NK-92 (cell line): ENCODE results near the gene DDX56.
A peak's percentile ranks its signal among the peaks of the same experiment; 100 is the strongest.

Source experiments
- DNase-seq: peaks from one replicate; lab custom pipeline; 2025; ENCODE audit not compliant: unreplicated experiment; lab: John Stamatoyannopoulos, UW

Gene DDX56, protein sequence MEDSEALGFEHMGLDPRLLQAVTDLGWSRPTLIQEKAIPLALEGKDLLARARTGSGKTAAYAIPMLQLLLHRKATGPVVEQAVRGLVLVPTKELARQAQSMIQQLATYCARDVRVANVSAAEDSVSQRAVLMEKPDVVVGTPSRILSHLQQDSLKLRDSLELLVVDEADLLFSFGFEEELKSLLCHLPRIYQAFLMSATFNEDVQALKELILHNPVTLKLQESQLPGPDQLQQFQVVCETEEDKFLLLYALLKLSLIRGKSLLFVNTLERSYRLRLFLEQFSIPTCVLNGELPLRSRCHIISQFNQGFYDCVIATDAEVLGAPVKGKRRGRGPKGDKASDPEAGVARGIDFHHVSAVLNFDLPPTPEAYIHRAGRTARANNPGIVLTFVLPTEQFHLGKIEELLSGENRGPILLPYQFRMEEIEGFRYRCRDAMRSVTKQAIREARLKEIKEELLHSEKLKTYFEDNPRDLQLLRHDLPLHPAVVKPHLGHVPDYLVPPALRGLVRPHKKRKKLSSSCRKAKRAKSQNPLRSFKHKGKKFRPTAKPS

DNA sequence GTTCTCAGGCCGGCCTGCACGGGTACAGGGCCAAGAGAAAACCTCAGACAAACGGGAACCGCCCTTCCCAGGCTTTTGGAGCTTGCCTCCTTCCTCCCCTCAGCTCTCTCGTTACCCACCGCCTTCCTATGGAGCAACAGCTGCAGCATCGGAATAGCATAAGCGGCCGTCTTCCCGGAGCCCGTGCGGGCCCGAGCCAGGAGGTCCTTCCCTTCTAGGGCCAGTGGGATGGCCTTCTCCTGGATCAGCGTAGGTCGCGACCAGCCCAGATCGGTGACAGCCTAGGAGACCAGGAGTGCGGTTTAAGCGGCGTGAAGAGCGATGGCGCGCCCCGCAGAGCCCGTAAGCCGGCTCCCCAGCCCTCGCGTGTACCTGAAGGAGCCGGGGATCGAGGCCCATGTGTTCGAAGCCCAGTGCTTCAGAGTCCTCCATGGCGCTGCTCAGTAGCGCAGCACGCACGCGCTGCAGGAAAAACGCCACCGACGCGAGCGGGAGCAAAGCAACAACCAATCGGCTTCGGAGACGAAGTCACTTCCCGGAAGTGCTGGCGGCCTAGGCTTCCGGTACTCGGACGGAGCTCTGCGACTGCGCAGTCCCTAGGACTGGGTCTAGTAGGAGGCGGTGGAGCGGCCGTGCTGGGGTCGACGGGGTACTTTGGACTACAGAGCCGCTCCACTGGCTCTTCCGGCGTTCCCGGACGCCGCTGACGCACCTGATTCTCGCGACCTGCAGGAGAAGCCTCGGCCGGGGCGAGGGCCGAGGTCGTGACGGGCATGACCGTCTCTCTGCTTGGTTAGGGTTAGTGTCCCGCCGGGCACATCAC, at the start of gene DDX56:
Gene DDX56 (minus strand): TSS at position 445 of the 823 bp plus-strand sequence. CDS start 13 bp downstream, at position 432.
- peak; percentile 50 for DNase-seq

DNA sequence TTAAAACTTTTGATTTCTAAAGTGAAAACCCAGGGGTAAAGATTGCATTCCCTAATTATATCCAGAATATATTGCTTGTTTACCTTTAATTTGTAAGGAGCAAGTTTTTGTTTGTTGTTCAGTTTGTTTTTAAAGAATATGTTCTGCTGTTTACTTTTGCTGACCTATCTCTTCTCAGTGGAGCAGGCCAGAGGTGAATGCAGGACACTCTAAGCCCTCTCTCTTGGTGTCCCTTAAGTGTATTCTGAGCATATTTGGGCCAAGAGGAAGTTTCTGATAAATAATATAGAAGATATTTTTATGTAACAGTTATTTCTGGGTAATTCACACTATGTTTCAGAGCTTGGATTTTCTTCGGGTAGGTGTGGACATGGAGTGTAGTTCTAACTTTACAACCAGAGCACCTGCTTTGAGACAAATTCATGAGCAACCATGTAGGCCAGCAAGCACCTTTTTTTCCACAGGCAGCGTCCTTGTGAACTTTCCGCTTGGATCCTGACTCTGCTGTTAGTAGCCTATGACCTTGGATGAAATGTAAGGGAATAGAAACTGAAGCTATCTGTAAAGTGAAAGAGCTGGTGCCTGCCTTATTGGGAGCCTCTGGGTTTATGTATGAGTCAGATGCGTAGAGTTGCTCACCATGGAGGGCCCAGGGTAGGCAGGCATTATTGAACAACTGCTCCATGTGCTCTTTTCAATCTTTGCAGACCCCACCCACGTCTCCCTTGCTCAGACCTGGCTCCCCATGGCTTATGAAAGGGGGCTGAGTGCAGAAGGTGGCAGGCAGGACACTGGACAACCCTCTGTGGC, 48.8 kb upstream of the DDX56 start:
- DNase-seq = no peak

DNA sequence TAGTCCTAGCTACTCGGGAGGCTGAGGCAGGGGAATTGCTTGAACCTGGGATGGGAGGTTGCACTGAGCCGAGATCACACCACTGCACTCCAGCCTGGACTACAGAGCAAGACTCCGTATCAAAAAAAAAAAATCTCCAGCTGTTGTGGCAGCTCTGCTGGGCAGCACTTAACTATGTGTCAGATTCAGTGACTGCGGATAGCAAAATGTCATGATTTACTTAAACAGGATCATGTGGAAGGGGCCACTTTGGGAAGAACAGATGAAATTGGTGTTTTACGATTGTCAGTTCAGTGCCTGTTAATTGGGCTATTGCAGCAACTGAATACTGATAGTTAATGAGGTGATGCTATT, 48.0 kb upstream of the DDX56 start:
- no peak for DNase-seq

DNA sequence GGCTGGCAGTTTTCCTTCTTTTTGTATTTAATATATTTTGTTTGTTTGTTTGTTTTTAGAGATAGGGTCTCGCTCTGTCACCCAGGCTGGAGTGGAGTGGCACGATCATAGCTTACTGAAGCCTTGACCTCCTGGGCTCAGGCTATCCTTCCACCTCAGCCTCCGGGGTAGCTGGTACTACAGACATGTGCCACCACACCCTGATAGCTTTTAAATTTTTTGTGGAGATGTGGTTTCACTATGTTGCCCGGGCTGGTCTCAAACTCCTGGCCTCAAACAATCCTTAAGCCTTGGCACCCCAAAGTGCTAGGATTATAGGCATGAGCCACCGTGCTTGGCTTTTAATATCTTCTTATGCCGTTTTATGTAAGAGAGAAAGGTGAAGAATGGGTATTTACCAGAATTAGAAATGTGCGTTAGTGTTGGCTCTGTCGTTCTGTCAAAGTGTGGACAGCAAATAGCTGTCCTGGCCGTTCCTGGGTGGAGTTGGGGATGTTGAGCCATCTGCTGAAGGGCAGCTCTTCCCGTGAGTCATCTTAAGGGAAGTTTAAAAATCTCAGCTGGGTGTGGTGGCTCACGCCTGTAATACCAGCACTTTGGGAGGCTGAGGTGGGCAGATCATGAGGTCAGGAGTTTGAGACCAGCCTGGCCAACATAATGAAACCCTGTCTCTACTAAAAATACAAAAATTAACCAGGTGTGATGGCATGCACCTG, 47.5 kb upstream of the DDX56 start:
- no peak for DNase-seq

DNA sequence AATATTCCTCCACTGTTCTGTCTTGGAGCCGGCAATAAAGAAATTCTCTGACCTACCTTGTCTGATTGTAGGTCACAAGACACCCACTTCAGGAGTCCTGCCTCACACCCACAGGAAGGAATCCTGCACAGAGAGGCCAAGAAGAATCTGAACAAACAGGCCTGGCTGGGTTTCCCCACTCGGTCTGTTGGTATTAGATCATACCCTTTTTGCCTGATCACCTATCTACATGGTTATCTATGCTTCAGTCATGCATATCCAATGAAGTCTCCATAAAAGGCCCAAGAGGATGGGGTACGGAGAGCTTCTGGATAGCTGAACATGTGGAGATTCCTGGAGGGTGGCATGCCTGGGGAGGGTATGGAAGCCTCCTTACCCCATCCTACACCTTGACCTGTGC, 45.0 kb upstream of the DDX56 start:
- no peak for DNase-seq

DNA sequence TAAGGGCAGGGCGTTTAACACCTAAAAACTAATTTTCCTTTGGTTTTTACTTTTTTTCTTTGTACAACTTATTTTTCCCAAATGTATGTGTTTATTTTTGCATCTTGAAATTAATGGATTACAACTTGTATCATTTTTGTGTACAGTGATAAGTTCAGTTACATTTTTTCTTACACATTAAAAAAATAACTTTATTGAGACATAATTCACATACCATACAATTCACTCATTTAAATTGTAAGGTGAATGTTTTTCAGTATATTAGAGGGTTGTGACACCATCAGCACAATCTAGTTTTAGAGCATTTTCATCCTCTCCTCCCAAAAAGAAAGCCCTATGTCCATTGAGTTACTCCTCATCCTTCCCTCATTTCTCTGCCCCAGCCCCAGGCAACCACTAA, 44.3 kb upstream of the DDX56 start:
- DNase-seq = no peak

DNA sequence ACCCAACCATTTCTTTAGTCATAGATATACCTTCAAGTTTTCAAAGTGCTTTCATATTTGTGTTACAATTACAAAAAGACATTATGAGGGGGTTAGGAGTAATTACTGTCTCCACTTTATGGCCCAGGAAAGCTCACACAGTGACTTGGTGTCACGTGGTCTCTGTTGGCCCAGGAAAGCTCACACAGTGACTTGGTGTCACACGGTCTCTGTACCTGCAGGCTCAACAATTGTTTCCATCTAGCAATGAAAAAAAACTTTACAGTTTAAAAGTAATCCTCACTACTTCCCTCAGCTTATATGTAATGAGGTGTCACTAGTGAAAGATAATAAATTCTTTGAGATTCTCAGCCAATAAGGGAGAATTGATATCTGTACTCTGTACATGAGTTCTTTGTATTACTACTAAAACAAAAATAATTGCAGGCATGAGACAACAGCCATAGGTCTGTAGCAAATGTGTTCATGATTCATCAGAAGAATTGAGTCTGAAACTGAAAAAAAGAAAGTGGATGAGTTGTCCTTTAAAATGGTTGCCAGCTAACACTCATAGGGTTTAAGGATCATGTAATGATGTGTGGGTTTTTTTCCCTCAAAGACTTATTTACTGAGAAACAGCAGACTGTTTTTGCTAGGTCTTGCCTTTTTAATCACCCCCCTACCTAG, 43.6 kb upstream of the DDX56 start:
- no peak for DNase-seq

DNA sequence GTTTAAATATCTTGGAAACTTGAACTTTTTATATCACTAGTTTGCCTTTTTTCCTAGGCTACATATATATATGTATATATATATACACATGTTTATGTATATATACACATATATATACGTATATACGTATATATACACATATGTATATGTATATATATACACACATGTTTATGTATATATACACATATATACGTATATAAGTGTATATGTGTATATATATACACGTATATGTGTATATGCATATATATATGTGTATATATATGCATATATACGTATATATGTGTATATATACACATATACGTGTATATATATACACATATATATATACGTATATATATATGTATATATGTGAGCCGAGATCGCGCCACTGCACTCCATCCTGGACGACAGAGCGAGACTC, 42.8 kb upstream of the DDX56 start:
- DNase-seq = no peak

DNA sequence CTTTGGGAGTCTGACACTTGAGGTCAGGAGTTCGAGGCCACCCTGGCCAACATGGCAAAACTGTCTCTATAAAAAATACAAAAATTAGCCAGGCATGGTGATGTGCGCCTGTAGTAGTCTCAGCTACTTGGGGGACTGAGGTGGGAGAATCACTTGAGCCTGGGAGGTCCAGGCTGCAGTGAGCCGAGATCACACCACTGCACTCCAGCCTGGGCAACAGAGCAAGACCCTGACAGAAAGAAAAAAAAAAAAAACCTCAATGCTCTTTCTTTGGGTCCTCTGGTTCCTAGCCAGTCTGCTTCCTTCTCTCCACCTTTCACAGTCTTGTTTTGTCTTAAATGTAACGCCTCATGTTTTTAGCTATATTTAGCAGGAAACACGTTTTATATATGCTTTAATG, 42.1 kb upstream of the DDX56 start:
- no peak for DNase-seq

DNA sequence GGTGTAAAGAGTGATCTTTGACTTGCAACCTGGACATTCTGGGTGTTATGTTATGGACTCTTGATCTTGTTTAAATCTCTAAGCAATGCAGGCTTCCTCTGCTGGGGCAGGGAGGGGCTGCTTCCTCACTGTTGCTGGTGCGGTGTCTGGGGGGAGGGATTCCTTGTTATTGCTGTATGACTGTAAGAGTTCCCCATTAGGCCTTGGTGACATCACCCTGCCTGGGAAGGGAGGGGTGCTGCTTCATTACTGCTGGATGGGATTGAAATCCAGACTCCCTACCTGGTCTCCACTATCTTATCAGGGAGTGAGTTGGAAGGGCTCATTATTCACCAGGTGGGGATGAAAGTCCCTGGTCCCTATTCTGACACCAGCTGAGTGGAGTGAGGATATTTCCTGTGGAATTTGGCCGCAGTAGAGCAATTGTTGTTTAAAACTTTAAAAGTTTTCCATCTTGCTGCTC, 41.5 kb upstream of the DDX56 start:
- no peak for DNase-seq

DNA sequence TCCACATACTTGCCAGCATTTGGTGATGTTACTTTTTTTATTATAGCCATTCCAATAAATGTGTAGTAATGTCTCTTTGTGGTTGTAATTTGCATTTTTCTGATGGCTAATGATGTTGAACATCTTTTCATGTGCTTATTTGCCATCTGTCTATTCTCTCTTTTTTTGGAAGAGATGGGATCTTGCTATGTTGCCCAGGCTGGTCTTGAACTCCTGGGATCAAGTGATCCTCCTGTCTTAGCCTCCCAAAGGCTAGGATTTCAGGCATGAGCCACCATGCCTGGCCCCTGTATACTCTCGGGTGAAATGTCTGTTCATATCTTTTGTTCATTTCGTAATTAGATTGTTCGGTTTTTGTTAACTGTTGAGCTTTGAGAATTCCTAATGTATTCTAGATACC, 36.1 kb upstream of the DDX56 start:
- DNase-seq = no peak

DNA sequence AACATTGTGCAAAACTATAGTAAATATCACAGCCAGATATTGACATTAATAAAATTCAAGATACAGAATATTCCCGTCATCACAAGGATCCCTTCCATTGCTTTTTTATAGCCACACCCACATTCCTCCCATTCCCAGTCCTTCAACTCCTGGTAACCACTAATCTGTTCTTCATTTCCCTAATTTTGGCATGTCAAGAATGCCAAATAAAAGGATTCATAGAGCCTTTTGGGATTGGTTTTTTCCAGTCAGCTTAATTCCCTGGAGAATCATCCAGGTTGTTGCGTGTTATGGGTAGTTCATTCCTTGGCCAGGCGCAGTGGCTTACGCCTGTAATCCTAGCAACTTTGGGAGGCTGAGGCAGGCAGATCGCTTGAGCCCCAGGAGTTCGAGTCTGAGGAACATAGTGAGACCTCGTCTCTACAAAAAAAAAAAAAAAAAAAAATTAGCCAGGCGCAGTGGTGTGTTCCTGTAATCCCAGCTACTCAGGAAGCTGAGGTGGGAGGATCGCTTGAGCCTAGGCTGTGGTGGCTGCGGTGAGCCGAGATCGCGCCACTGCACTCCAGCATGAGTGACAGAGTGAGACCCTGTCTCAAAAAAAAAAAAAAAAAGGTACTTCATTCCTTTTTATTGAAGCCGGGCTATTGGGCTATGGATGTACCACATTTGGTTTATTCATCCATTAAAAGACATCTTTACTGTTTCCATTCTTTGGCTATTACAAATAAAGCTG, 35.4 kb upstream of the DDX56 start:
- DNase-seq = no peak

DNA sequence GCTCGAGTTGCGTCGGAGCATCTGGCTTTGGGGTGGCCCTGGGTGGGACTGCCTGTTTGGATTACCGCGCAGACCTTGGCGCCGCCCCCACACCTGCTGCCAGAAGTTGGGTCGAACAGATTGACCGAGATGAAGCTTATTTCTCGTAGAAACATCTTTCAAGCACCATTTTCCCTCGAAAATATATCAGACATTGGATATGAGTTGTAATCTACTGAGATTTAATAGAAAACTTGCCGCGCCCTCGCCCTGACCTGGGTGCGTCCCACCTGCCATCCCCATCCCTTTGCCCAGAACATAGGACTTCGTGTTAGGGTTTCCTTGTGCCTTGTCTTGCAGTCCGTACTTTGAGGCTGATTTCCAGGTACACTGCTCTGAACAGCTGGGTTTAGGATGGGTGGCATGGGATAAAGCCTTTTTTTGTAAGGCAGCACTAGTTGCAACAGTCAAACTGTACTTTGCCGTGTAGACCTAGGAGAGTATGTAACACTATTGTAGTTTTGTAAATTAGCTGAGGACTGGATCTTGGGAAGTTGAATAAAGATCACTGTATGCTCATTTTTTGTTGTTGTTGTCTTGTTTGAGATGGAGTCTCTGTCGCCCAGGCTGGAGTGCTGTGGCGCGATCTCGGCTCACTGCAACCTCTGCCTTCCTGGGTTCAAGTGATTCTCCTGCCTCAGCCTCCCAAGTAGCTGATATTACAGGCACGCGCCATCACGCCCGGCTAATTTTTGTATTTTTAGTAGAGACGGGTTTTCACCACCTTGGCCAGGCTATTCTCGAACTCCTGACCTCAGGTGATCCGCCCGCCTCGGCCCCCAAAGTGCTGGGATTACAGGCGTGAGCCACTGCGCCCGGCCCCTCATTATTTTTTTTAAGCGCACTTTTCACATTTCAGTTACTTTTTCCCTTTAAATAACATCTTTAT, 33.7 kb upstream of the DDX56 start:
- no peak for DNase-seq

DNA sequence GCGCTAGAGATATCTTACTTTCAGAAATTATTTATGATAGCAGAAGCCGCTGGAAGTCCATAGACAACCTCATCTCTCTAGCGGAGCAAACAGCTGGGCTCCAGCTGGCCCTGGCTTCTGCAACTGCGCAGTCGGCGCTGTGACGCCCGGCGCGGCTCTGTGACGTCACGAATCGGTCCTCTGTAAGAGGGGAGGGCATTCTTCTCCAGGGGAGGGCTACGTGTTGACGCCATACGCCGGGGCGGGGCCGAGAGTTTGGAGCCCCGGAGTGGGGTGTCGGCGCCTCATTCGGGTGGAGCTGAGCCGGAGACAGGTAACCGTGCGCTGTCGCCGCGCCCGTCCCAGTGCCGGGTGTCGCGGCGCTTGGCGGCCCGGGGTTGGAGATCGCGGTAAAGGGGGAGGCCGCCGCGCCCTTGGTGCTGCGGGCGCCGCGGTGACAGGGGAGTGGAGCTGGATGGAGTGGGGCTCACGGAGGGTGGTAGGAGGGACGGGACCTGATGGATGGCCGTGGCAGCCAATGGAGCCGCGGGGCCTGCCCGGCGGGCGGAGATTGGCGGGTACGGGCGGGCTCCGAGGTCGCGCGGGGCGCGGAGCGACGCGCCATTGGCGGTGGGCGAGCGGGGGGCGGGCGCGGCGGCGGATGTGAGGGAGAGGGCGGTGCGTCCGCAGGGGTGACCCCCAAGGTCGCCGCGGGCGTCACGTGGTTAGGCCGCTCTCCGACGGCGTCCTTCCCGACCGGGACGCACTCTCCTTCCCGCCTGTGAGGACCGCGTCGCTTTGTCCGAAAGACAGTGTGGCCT, 32.8 kb upstream of the DDX56 start, which contains the start of gene OGDH:
Gene OGDH (plus strand): TSS at position 287 of the 800 bp plus-strand sequence. CDS start 17,717 bp downstream, outside the sequence.
- DNase-seq = peak; percentile 81

DNA sequence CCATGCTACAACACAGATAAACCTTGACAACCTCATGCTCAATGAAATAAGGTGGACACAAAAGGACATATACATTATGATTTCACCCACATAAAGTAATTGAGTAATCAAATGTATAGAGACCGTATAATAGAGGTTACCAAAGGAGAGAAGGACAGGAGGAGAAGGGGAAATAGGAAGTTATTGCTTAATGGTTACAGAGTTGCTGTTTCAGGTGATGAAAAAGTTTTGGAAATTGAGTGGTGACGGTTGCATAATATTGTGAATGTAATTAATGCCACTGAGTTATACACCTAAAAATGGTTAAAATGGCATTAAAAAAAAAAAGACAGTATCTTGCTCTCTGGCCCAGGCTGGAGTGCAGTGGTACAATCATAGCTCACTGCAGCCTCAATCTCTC, 31.2 kb upstream of the DDX56 start:
- no peak for DNase-seq

DNA sequence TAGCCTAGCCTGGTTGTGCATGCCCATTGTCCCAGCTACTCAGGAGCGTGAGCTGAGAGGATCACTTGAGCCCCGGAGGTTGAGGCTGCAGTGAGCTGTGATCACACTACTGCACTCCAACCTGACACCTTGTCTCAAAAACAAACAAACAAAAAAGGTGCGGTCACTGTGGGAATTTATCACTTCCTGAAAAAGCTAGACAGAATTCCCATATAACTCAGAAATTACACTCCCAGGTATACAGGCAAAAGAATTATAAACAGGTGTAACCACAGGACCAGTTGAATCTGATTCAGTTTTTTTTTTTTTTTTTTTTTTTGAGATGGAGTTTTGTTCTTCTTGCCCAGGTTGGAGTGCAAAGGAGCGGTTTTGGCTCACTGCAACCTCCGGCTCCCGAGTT, 29.5 kb upstream of the DDX56 start:
- no peak for DNase-seq

DNA sequence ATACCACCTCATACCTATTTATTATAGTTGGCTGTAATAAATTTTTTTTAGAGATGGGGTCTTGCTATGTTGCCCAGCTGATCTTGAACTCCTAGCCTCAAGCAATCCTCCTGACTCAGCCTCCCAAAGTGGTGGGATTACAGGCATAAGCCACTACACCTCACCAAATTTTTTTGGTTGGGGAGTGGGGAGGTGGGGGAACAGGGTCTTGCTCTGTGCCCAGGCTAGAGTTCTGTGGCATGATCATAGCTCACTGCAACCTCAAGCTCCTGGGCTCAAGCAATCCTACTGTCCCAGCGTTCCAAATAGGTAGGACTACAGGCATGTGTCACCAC, 28.8 kb upstream of the DDX56 start:
- no peak for DNase-seq
